Stimulated activated CD4-positive, alpha-beta T cell treated with anti-CD3 and anti-CD28 coated beads, Interleukin-2, amount 100 ng/mL, for 48 hours (primary cell): Measurements from ENCODE around the gene MGMT.

Source experiments
- DNase-seq, 2 donors: peaks; one replicate each; pipeline ENCODE4 v3.0.0-alpha.2; 2020

The MGMT gene

DNA sequence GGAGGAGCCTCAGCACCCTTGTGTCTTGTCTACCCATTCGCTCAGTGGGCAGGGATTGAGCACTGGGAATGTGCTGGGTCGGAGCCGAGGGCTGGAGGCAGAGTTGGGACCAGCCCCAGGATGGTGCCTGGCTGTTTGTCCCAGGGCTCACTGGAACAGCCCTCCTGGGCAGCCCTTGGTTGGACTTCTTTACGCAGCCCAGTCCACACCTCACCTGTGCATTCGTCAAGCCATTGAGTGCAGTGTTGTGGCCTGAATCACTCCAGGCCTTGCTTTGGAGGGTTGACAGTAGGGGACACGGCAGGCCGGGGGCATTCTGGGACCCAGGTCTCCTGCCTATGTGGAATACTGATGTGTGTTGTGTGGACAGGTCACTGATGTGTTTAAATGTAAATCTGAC, 229.6 kb downstream of the MGMT start:
- no peak for DNase-seq

DNA sequence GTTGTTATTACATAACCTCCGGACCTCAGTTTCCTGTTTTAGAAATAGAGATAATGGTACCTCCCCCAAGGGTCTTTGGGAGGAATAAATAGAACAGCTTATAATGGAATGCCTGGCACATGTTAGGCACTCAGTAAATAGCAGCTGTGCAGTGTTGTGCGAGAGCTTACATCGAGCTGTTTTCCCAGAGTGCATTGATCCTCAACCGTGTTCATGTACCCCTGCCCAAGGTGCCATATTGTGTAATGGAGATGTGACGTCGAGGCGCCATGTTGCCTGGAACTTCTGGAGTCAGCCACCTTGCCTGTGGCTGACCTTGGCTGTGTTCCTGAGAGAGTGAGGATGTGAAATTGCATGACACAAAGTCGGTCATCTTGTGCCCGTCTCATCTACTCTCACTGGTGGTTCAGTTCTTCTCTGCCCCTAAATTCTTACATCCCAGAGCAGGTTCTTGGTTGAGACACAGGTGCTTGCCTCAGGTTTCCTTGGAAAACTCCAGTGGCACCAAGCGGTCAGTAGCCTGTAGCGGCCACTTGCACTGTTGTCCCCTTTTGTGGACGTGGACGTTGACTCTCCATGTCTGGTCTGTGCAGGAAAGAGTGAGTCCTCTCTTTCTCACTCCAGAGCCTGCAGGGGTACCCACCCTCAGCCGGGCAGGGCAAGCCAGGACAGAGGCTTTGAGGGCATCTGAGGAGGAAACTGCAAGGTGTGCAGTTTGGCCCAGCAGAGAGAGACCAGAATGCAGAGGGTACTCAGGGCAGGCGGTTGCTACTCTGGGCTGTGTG, 230.6 kb downstream of the MGMT start:
- no peak for DNase-seq

DNA sequence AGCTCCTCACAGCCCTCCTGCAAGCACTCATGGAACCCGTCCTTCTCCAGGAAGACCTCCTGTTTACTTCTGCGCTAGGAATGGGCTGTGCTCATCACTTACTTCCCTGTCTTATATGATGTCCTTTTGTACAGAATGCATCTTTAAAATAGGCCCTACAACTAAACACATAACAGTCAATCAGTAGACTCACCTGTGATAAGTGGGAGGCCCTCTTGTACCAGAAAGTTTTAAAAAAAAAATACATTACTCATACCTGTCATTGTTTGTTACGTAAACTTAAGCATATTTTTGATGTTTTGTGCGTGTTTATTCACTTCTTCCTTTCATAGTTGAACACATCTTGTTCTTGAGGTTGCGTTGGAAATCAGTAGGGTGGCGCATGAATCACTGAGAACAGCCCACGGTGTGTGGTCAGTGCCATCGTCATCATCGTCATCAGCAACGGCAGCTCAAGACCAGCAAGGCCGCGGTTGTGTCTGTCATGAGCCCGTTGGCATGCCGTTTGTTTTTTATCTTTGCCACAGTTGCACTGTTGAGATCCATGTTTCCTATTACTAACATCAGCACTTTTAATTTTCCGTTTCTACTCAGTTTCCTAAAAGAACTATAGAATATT, 232.8 kb downstream of the MGMT start:
- DNase-seq = no peak

DNA sequence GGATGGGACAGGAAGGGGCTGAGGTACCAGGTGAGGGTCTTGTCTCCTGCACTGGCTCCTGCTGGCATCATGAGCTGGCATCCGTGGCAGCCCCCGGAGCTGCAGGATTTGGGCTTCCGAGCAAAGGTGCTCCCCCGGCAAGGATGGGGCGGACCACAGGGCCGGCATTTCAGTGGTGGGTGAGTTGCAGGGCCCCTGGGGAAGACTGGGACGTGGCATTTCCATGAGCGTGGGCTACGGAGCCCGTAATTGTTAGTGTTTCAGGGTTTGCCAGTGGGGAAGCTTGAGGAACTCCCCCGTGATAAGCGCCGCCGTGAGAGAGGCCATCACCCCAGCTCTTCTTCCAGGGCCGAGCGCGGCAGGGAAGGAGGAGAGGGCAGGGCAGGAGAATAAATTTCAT, 235.6 kb downstream of the MGMT start:
- no peak for DNase-seq

GRCh38 chr10:129703287-129704137, 236.5 kb downstream of the MGMT start:
- no peak for DNase-seq

DNA sequence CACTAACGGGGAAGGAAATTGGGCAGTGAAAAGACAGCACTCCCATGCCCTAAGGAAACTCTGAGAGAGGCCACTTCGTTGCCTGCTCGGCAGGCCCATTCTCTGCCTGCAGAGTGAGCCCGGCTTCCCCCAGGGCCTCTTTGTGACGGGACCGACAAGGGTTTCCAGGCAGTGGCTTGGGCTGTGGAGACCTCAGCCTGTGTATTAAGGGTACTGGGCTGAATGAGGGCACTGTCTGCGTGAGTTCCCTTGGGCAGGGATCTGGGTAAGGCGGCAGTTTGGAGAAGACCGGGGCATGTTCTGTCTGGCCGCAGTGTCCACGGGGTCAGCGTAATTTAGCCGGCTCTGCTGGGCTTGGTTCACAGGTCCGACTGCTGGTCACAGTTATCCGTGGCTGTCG, 237.2 kb downstream of the MGMT start:
- DNase-seq = no peak

DNA sequence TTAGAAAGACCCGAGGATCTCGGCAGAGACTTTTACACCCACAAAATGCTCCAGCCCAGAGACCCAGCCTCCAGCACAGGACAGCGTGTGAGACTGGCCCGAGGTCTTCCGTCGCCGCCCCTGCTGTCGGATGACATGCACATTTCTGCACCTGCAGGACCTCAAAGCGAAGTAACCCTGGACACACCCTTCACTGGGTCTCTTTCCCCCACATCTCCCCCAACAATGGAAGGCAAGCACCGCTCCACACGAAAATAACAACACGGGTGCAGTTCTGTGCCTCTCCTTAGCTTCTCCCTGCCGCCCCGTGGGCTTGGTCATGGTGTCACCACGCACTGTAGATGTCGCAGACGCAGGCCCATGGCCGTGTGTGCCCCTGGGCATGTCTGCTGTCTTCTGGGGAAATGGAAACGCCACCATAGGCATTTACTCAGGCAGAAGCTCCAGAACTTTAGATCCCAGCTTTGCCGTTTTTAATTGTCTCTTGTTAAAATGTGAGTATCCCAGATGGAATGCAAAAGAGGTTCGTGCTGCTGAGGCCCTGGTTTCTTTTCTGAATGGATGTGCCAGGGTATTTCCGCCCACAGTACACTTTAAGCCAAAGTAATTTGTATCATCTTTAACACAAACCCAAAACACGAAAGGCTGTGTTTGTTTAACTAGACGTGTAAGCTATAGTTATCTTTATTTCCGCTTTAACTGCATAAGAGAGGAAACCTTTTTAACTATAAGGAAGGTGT, 237.9 kb downstream of the MGMT start:
- DNase-seq = no peak

DNA sequence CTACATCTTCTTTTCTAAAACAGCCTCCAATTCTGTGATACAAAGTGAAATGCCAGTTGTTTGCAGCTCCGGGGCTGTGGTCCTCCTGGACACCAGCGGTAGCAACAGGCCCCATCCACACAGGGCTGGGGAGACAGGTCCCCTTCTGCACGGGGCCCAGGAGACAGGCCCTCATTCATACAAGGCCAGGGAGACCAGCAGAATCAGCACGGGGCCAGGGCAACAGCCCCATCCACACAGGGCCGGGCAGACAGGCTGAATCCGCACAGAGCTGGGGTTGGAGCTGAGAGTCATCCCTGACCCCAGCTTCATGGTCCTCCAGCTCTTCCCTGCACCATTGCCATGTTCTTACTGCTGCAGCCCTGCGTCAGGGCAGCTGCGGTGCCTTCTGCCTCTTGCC, 238.6 kb downstream of the MGMT start:
- no peak for DNase-seq

- no peak for DNase-seq
Measured at GRCh38 chr10:129706081-129706480, 239.0 kb downstream of the MGMT start.

DNA sequence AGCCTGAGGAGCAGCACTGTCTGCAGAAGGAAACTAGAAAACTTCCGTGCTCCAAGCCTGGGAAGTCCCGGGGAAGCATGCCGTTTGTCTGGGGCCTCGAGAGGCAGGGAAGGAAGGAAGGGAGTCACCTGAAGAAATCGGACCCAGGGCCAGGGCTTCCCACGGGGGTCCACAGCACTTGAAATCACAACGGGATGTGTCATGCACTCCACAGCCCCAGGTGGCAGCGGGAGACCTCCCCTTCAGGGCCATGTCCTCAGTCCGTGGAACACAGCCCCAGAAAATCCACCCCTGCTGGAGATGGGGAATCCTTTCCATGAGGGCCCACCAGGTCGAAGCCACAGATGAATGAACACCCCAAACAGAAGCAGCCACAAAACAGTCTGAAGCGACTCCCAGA, 239.5 kb downstream of the MGMT start:
- no peak for DNase-seq

- no peak for DNase-seq
Measured at GRCh38 chr10:129707406-129708388, 240.7 kb downstream of the MGMT start.

GRCh38 chr10:129709101-129709500, 242.1 kb downstream of the MGMT start:
- DNase-seq = no peak

GRCh38 chr10:129709627-129710509, 242.8 kb downstream of the MGMT start:
- no peak for DNase-seq

DNA sequence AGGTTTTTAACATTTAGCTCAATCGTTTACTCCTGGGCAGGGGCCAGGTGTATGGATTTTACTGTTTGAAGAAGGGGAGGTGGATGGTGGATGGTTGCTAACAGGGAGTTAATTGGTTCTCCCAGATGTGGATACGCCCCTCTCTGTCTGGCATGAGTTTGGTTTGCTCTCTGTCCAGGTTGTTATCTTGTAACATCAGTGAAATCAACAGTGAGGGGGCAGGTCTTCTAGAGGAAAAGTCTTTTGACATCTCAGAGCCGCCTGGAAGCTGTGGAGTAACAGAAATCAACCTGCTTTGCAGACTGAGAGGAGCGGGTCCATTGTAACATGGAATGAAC, 243.4 kb downstream of the MGMT start:
- DNase-seq = no peak

- DNase-seq = no peak
Measured at GRCh38 chr10:129711291-129711690, 244.2 kb downstream of the MGMT start.

DNA sequence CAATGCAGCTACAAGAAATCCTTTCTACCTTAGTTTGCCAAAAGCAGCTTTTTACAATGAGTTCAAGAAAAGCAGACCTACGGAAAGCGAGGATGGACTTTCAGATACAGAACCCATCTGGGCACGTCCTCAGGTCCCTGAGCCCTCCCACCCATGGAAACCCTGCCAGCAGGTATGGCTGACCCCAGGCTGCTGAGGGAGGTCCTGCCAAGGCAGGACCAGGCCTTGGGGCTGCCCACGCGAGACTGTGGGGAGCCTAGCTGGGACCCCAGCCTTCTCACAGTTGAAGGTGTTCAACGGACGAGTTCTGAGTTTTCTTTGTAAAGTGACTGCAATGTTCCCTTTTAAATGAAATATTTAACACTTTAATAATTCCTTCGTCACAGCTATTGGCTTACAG, 245.0 kb downstream of the MGMT start:
- no peak for DNase-seq

DNA sequence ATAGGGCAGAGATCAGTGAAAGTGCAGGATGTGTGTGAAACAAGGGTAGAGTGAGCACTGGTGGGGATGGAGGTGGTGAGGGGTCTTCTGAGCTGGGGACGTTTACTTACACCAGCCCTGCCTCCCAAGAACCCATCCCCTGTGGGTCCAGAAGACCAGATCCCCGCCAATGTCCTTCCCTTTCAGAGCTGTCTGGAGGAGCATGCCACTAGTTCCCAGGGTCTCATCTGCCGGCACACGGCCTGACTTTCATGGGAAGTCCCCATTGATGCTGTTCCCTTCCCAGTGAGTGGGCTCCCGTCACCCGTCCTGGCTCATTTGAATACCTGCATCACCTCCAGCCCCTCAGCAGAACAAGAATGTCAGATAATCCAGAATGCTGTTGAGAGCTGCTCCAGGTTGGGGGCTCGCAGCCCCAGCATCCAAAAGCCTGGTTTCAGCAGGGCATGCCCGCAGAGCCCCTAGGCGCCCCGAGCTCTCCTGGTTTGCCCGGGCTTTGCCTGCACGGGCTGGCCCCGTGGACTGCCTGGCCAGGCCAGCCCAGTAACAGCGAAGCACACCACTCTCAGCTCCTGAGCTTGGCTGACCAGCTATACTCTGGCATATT, 246.7 kb downstream of the MGMT start:
- no peak for DNase-seq

DNA sequence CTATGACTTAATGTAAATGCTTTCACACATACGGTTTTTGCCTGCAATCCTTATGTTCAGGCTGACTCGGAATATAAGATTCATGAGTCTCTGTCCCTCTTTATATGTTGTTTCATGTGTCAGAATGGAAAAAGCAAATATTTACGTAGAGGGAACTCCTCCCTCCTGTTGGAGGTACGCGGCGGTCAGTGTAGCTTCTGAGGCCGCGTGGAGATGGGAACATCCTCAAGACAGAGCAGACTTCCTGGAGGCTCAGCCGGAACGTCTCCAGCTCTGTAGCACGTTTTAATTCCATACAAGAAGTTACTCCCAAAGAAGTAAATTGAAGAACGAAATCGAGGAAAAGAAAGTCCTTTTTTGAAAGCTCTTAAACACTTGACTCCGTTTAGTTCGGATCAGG, 248.8 kb downstream of the MGMT start:
- no peak for DNase-seq

GRCh38 chr10:129716211-129716681, 249.2 kb downstream of the MGMT start:
- DNase-seq = no peak

GRCh38 chr10:129716881-129717280, 249.8 kb downstream of the MGMT start:
- DNase-seq = no peak
